Natural killer cell (primary cell): ENCODE measurements around the gene BUD13. TPM values are rescaled to one million over a fixed set of nuclear protein-coding genes. Genes with fewer than 3 reads are reported as not detected.

ENCODE experiments used
- ATAC-seq, 3 donors: fragments of 150-1000 bp in 2 of 3; fragments of 200-7000 bp in 1 of 3; cut with Tn5 transposase; 1 replicate in 1 of 3; 2 replicates in 2 of 3; pipeline ENCODE4 v1.10.0; 2021; ENCODE audit warnings: mild to moderate bottlenecking in 2 of 3, moderate library complexity in 2 of 3
- DNase-seq, 2 donors: peaks; one replicate each; pipeline versions ENCODE4 v3.0.0 to v3.0.0-alpha.2; 2013 to 2021; ENCODE audit warnings: mixed read lengths in 1 of 2
- H3K27ac ChIP-seq: one replicate; pipeline ENCODE4 v1.5.1; 2013; ENCODE audit warnings: mild to moderate bottlenecking, low read length
- H3K27me3 ChIP-seq: one replicate; pipeline ENCODE4 v1.6.1; 2013; ENCODE audit warnings: low read length; ENCODE audit not compliant: control insufficient read depth, insufficient read depth
- H3K36me3 ChIP-seq: one replicate; pipeline ENCODE4 v1.6.1; 2013; ENCODE audit warnings: low read length; ENCODE audit not compliant: control insufficient read depth, insufficient read depth
- H3K4me1 ChIP-seq: one replicate; pipeline ENCODE4 v1.6.1; 2013; ENCODE audit warnings: low read length; ENCODE audit not compliant: control insufficient read depth, insufficient read depth
- H3K4me3 ChIP-seq: one replicate; pipeline ENCODE4 v1.5.1; 2013; ENCODE audit warnings: low read length
- H3K9me3 ChIP-seq: one replicate; pipeline ENCODE4 v1.6.1; 2013; ENCODE audit warnings: low read length; ENCODE audit not compliant: control insufficient read depth, insufficient read depth
- H3K27ac Mint-ChIP-seq, 2 donors: one replicate each; pipeline ENCODE4 v1.8.0; 2022; ENCODE audit warnings: mild to moderate bottlenecking in 2 of 2, mixed read lengths in 2 of 2, moderate library complexity in 1 of 2
- H3K27me3 Mint-ChIP-seq, 2 donors: one replicate each; pipeline ENCODE4 v1.8.0; 2022; ENCODE audit warnings: low read depth in 2 of 2, mixed read lengths in 2 of 2
- H3K36me3 Mint-ChIP-seq: one replicate; pipeline ENCODE4 v1.8.0; 2022; ENCODE audit warnings: mixed read lengths
- H3K4me1 Mint-ChIP-seq, 2 donors: one replicate each; pipeline ENCODE4 v1.8.0; 2022; ENCODE audit warnings: mixed read lengths in 2 of 2
- H3K4me3 Mint-ChIP-seq: one replicate; pipeline ENCODE4 v1.8.0; 2022; ENCODE audit warnings: mild to moderate bottlenecking, moderate library complexity, mixed read lengths
- H3K9me3 Mint-ChIP-seq, 2 donors: one replicate each; pipeline ENCODE4 v1.8.0; 2022; ENCODE audit warnings: mixed read lengths in 2 of 2
- WGBS: methylation state at CpG from one replicate; pipeline ENCODE4 v1.1.7; 2013; ENCODE audit warnings: missing lambda C conversion rate; ENCODE audit not compliant: insufficient coverage; 5-methylcytosine and 5-hydroxymethylcytosine counted together
- intact Hi-C: fragments of 100-400 bp; cut with micrococcal nuclease; formaldehyde crosslinking; loops from one replicate; pipeline ENCODE4 v1.14.2; 2022
- total RNA-seq, 4 donors: library from RNA; stranded (reverse); fragments of 120-200 nt in 1 of 4; gene quantifications; one replicate each; pipeline versions ENCODE4 v1.2.3 to v1.2.4, GENCODE V29; 2013 to 2022
- TF ChIP-seq, protein P1 (sequence below): fragments of 200-600 bp; IDR thresholded peaks from one replicate; pipeline ENCODE4 v1.8.0; 2022; ENCODE audit warnings: antibody characterized with exemption

BUD13 gene
- total RNA-seq, 3 donors from 2014 or later (not counting 1 experiment from before 2014, with no cell fraction given): 13.5 to 16.0 (median 13.7) TPM

DNA sequence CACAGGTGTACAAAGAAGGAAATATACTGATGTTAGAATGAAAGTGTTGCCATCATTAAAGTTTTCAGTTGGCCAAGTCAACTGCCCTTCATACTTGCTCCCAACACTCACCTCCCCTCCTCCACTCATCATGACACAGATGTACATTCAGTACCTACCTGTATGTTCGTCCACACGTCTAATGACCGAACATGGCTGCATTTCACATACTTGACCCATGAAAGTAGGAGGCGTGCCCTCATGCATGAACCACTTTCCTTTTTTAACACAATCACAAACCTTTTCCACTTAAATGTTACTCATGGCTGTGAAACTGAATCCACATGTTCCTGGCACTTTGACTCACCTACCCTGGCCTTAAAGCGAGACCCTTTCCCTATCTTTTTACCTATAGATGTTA lies 3.2 kb upstream of the BUD13 start:
- no peak for ATAC-seq
- Mint-ChIP-seq H3K9me3 (no peaks in the 10 kb centered on the region), H3K36me3 (peaks cover 16% of the 10 kb centered on the region), H3K27me3 (no peaks in the 10 kb centered on the region), H3K27ac (peak overlapping the region in 1 of 2 donors; percentile 0), H3K4me3 (no peak overlapping the region), H3K4me1 (peaks cover 23 to 26% of the 10 kb centered on the region in 2 donors)
- Histone ChIP-seq H3K36me3 (peaks cover 37% of the 10 kb centered on the region), H3K9me3 (no peaks in the 10 kb centered on the region), H3K27ac (no peak overlapping the region), H3K27me3 (no peaks in the 10 kb centered on the region), H3K4me1 (peaks cover 15% of the 10 kb centered on the region), H3K4me3 (no peak overlapping the region)
- TF ChIP-seq, protein P1, sequence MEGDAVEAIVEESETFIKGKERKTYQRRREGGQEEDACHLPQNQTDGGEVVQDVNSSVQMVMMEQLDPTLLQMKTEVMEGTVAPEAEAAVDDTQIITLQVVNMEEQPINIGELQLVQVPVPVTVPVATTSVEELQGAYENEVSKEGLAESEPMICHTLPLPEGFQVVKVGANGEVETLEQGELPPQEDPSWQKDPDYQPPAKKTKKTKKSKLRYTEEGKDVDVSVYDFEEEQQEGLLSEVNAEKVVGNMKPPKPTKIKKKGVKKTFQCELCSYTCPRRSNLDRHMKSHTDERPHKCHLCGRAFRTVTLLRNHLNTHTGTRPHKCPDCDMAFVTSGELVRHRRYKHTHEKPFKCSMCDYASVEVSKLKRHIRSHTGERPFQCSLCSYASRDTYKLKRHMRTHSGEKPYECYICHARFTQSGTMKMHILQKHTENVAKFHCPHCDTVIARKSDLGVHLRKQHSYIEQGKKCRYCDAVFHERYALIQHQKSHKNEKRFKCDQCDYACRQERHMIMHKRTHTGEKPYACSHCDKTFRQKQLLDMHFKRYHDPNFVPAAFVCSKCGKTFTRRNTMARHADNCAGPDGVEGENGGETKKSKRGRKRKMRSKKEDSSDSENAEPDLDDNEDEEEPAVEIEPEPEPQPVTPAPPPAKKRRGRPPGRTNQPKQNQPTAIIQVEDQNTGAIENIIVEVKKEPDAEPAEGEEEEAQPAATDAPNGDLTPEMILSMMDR: no peak
- WGBS: 97% methylated on average over 5 of the region's 5 CpGs
- DNase-seq: no peak
- intact Hi-C loops: no loop called here

DNA sequence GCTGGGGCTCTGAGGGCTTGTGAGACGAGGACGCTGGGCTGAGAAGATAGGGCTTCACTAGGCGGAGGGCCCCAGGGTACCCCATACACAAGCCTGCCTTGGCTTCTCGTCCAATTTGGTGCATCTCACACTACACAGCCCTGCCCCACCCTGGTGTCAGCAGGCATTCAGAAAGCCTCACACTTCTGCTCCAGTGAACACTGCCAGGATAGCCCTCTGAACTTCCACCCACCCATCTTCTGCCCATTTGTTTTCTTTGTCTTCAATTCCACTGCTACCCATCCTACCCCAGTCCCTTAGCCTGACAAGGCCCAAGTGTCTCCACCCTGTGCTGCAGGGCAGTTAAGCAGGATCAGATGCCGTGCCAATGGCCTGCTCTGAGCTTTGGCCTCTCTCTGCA lies 1.9 kb upstream of the BUD13 start:
- no peak overlapping the region for H3K4me3 ChIP-seq
- H3K4me3 Mint-ChIP-seq: peak overlapping the region; percentile 1
- no peaks in the 10 kb centered on the region for H3K9me3 ChIP-seq
- peaks cover 28% of the 10 kb centered on the region for H3K36me3 ChIP-seq
- H3K27me3 ChIP-seq: no peaks in the 10 kb centered on the region
- WGBS: 97% methylated on average over 5 of the region's 5 CpGs
- DNase-seq: no peak
- H3K27me3 Mint-ChIP-seq: no peaks in the 10 kb centered on the region
- H3K4me1 Mint-ChIP-seq: peaks cover 26 to 28% of the 10 kb centered on the region in 2 donors
- no peak for ATAC-seq
- H3K36me3 Mint-ChIP-seq: peaks cover 16% of the 10 kb centered on the region
- no peaks in the 10 kb centered on the region for H3K9me3 Mint-ChIP-seq
- peaks cover 15% of the 10 kb centered on the region for H3K4me1 ChIP-seq
- peak overlapping the region in 1 of 2 donors; percentile 97 for H3K27ac Mint-ChIP-seq
- TF ChIP-seq, protein P1: no peak
- intact Hi-C loops: loop anchor here (5.0 kb wide), 2 partner anchors 78 to 458 kb away; partner anchors contain the start of genes PCSK7 and RNF214
- H3K27ac ChIP-seq: no peak overlapping the region

DNA sequence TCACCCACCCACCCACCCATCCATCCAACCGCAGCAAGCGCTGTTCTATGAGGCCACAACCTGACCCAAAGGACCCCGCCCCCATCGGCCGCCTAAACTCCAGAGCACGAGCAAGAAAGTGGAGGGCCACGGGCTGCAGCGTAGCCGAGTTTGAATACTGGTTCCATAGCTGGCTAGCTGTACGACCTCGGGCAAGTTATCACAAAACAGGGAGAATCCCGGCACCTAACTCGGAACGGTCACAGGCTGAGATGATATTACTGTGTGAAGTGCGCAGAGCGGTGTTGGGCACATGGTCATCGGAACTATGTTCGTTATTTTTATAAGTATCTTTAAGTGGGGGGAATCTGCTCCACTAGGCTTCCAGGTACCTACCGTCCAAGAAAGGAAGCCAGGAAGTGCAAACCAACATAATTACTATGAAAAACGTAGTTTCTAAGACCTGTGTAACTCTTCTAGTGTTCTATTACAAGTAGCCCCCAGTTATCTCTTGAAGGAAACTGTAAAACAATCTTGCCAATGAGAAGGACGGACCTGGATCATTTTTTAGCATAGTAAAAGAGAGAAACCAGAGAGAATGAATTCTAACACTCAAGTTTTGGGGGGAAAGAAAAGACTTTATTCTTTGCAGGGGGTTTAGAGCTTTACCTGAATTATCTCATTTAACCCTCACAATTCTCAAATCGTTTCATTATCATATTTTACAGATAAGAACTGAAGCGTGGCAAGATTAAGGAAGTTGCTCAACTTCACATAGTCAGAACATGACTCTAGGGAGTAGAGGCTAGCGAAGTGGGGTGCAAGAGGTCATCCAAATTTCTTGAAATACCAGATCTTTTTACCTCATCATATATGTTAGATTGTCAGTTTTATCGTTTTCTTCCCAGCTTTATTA lies 663 bp upstream of the BUD13 start:
- peaks cover 15% of the 10 kb centered on the region for H3K4me1 ChIP-seq
- H3K4me1 Mint-ChIP-seq: peaks cover 26 to 32% of the 10 kb centered on the region in 2 donors
- H3K4me3 ChIP-seq: peak overlapping the region; percentile 99
- WGBS: 1% methylated on average over 22 of the region's 25 CpGs
- peak overlapping the region; percentile 97 to 98 for H3K27ac Mint-ChIP-seq
- intact Hi-C loops: loop anchor here (2.0 to 5.0 kb wide), 3 partner anchors 13 to 459 kb away; partner anchors contain the start of genes PCSK7 and RNF214
- no peaks in the 10 kb centered on the region for H3K27me3 ChIP-seq
- H3K36me3 ChIP-seq: peaks cover 22% of the 10 kb centered on the region
- H3K4me3 Mint-ChIP-seq: peak overlapping the region; percentile 99
- no peaks in the 10 kb centered on the region for H3K9me3 Mint-ChIP-seq
- ATAC-seq (peak in 2 of 3 donors; percentile 39 to 43), DNase-seq (no peak)
- no peaks in the 10 kb centered on the region for H3K9me3 ChIP-seq
- peaks cover 15% of the 10 kb centered on the region for H3K36me3 Mint-ChIP-seq
- TF ChIP-seq, protein P1: no peak
- peak overlapping the region; percentile 80 for H3K27ac ChIP-seq
- no peaks in the 10 kb centered on the region for H3K27me3 Mint-ChIP-seq
